ENCODE results near the gene GRIA3.
A peak's percentile ranks its signal among the peaks of the same experiment; 100 is the strongest.

GRIA3 gene

GRCh38 chrX:123199338-123199737 is 15.3 kb downstream of the GRIA3 start:
- no peak for DNase-seq

- no peak for DNase-seq
Measured at GRCh38 chrX:123201720-123202119, 17.6 kb downstream of the GRIA3 start.

GRCh38 chrX:123202523-123202922 is 18.4 kb downstream of the GRIA3 start:
- no peak for DNase-seq

- DNase-seq: no peak
Measured at GRCh38 chrX:123203772-123204171, 19.7 kb downstream of the GRIA3 start.

GRCh38 chrX:123206176-123206575 is 22.1 kb downstream of the GRIA3 start:
- DNase-seq: no peak

- no peak for DNase-seq
Measured at GRCh38 chrX:123210252-123210651, 26.2 kb downstream of the GRIA3 start.

GRCh38 chrX:123215397-123216089 is 31.5 kb downstream of the GRIA3 start:
- DNase-seq: no peak

GRCh38 chrX:123217077-123217476 is 33.0 kb downstream of the GRIA3 start:
- no peak for DNase-seq

GRCh38 chrX:123217728-123218127 is 33.6 kb downstream of the GRIA3 start:
- DNase-seq: no peak

GRCh38 chrX:123219916-123220315 is 35.8 kb downstream of the GRIA3 start:
- DNase-seq: peak; percentile 73

GRCh38 chrX:123222920-123223319 is 38.8 kb downstream of the GRIA3 start:
- DNase-seq: no peak

- DNase-seq: no peak
Measured at GRCh38 chrX:123223409-123223808, 39.3 kb downstream of the GRIA3 start.

- DNase-seq: no peak
Measured at GRCh38 chrX:123223859-123224258, 39.8 kb downstream of the GRIA3 start.

- no peak for DNase-seq
Measured at GRCh38 chrX:123230798-123231197, 46.7 kb downstream of the GRIA3 start.

- DNase-seq: no peak
Measured at GRCh38 chrX:123236859-123237258, 52.8 kb downstream of the GRIA3 start.

- no peak for DNase-seq
Measured at GRCh38 chrX:123237271-123237670, 53.2 kb downstream of the GRIA3 start.

GRCh38 chrX:123254457-123254856 is 70.4 kb downstream of the GRIA3 start:
- no peak for DNase-seq

- DNase-seq: no peak
Measured at GRCh38 chrX:123256378-123256777, 72.3 kb downstream of the GRIA3 start.

GRCh38 chrX:123260920-123261418 is 76.9 kb downstream of the GRIA3 start:
- DNase-seq: no peak

- no peak for DNase-seq
Measured at GRCh38 chrX:123263270-123263669, 79.2 kb downstream of the GRIA3 start.

- no peak for DNase-seq
Measured at GRCh38 chrX:123263747-123264146, 79.7 kb downstream of the GRIA3 start.

GRCh38 chrX:123267220-123267619 is 83.1 kb downstream of the GRIA3 start:
- no peak for DNase-seq

GRCh38 chrX:123271902-123272301 is 87.8 kb downstream of the GRIA3 start:
- DNase-seq: no peak

- DNase-seq: no peak
Measured at GRCh38 chrX:123272630-123273029, 88.6 kb downstream of the GRIA3 start.

GRCh38 chrX:123274796-123275195 is 90.7 kb downstream of the GRIA3 start:
- no peak for DNase-seq
